Measurements from ENCODE around the gene KIAA1671. TPM values are rescaled to one million over a fixed set of nuclear protein-coding genes. Genes with fewer than 3 reads are reported as not detected.

The KIAA1671 gene
- total RNA-seq, 4 donors from 2014 or later: 16.2 to 35.0 (median 21.7) TPM

DNA sequence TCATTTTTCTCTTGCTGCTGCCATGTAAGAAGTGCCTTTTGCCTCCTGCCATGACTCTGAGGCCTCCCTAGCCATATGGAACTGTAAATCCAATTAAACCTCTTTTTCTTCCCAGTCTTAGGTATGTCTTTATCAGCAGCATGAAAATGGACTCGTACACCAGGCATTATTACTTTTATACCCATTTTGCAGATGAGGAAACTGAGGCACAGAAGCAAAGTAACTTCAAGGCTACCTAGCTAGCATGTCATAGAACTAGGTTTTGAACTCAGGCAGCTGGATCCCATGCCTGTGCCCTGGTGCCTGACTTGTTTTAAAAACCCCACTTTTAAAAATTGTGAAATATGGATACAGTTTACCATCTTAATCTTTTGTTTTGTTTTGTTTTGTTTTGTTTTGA lies 25.8 kb downstream of the KIAA1671 start:
- peaks cover 13 to 23% of the 10 kb centered on the region in 2 donors for H3K4me1 ChIP-seq
- peak overlapping the region in 3 of 4 donors; percentile 72 to 79 (median 76) for H3K27ac ChIP-seq
- H3K27me3 ChIP-seq: no peaks in the 10 kb centered on the region
- intact Hi-C loops (cut with DNase I; ENCODE audit: low total_unique reads) (no loop called here), in situ Hi-C loops (cut with MboI; ENCODE audit: low sequenced_read_pairs in 4 of 4) (no loop called here)
- H3K4me3 ChIP-seq: no peak overlapping the region
- no peaks in the 10 kb centered on the region for H3K9me3 ChIP-seq
- TF ChIP-seq, protein P1, sequence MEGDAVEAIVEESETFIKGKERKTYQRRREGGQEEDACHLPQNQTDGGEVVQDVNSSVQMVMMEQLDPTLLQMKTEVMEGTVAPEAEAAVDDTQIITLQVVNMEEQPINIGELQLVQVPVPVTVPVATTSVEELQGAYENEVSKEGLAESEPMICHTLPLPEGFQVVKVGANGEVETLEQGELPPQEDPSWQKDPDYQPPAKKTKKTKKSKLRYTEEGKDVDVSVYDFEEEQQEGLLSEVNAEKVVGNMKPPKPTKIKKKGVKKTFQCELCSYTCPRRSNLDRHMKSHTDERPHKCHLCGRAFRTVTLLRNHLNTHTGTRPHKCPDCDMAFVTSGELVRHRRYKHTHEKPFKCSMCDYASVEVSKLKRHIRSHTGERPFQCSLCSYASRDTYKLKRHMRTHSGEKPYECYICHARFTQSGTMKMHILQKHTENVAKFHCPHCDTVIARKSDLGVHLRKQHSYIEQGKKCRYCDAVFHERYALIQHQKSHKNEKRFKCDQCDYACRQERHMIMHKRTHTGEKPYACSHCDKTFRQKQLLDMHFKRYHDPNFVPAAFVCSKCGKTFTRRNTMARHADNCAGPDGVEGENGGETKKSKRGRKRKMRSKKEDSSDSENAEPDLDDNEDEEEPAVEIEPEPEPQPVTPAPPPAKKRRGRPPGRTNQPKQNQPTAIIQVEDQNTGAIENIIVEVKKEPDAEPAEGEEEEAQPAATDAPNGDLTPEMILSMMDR (IDR thresholded peaks at IDR 0.05 in 4 of 5, conservative IDR thresholded peaks at IDR 0.05 in 1 of 5): no peak
- no peak for TF ChIP-seq POLR2A (IDR thresholded peaks at IDR 0.05)
- no peak for ATAC-seq
- H3K36me3 ChIP-seq: no peaks in the 10 kb centered on the region
- DNase-seq: no peak

DNA sequence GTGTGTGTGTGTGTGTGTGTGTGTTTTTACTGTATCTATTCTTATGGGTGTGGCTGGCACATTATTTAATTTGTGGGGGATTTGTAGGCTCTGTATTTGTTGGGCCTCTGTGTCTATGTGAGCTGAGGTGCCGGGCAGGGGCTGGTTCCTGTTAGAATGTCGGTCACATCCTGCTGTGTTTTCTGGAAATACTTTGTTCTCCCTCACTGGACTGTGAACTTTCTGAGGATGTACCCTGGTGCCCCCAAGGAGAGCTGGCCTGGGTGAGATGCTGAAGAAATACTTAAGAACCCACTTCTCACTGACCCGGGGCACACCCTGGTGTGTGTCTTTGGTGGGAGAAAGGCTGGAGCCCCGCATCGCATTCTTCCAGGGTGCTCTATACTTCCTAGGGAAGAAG lies 28.6 kb downstream of the KIAA1671 start:
- no peaks in the 10 kb centered on the region for H3K36me3 ChIP-seq
- TF ChIP-seq, protein P1 (IDR thresholded peaks at IDR 0.05 in 4 of 5, conservative IDR thresholded peaks at IDR 0.05 in 1 of 5): no peak
- TF ChIP-seq POLR2A (IDR thresholded peaks at IDR 0.05): no peak
- in situ Hi-C loops (cut with MboI; ENCODE audit: low sequenced_read_pairs in 4 of 4): no loop called here
- intact Hi-C loops (cut with DNase I; ENCODE audit: low total_unique reads): no loop called here
- H3K4me1 ChIP-seq: peaks cover 13 to 24% of the 10 kb centered on the region in 2 donors
- H3K27ac ChIP-seq: peak overlapping the region in 2 of 4 donors; percentile 20 to 25
- H3K9me3 ChIP-seq: no peaks in the 10 kb centered on the region
- no peak for ATAC-seq
- H3K27me3 ChIP-seq: no peaks in the 10 kb centered on the region
- H3K4me3 ChIP-seq: no peak overlapping the region
- no peak for DNase-seq

DNA sequence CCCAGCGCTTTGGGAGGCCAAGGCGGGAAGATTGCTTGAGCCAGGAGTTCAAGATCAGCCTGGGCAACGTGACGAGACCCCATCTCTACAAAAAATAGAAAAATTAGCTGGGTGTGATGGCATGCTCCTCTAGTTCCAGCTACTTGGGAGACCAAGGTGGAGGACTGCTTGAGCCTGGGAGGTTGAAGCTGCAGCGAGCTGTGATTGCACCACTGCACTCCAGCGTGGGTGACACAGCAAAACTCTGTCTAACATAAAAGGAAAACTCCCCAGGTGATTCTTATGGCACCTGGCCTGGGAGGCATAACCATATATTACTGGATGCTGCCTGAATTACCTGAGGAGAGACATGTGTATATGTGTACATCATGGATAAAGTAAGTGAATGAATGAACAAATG lies 29.1 kb downstream of the KIAA1671 start:
- DNase-seq: no peak
- Histone ChIP-seq H3K36me3 (no peaks in the 10 kb centered on the region), H3K4me1 (peaks cover 8 to 27% of the 10 kb centered on the region in 2 donors), H3K27me3 (no peaks in the 10 kb centered on the region), H3K4me3 (no peak overlapping the region), H3K27ac (peak overlapping the region in 2 of 4 donors; percentile 20 to 25), H3K9me3 (no peaks in the 10 kb centered on the region)
- intact Hi-C loops (cut with DNase I; ENCODE audit: low total_unique reads) (no loop called here), in situ Hi-C loops (cut with MboI; ENCODE audit: low sequenced_read_pairs in 4 of 4) (no loop called here)
- TF ChIP-seq, protein P1 (IDR thresholded peaks at IDR 0.05 in 4 of 5, conservative IDR thresholded peaks at IDR 0.05 in 1 of 5): no peak
- no peak for TF ChIP-seq POLR2A (IDR thresholded peaks at IDR 0.05)
- ATAC-seq: no peak

DNA sequence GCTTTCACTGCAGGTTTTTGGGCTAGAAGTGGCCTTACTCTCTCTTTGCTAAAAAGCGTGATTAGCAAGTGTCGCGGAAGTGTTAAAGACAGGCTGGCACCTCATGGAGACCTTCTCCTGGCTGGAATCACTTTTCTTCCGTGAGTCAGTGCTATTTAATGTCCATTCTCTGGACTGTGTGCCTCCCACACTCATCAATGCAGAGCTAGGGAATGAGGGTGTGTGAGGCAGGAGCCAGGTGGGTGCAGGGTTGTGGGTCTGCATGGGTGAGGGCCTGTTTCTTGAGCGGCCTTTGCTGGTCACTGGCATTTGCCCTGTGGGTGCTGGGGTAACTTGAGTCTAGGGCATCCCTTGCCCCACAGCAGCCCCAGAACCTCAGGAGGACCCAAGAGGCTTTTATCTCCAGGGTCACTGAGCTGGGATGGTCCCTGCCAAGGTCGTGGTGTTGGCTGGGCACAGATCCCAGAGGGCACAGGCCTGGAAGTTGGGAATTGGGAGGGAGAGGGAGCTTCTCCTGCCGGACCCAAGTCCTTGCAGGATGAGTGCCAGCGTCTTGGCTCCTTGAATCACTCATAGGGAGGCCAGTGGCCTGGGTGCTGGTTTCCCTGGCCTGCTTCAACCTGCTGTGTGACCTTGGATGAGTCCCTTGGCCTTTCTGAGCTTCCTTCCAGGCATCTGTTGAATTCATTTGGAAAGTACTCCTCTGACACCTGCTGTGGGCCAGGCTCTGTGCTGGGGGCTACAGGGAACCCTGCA lies 30.0 kb downstream of the KIAA1671 start:
- Histone ChIP-seq H3K4me1 (peaks cover 1 to 21% of the 10 kb centered on the region in 2 donors), H3K27ac (peak overlapping the region; percentile 14 to 81 (median 50)), H3K9me3 (no peaks in the 10 kb centered on the region), H3K4me3 (no peak overlapping the region), H3K27me3 (no peaks in the 10 kb centered on the region), H3K36me3 (no peaks in the 10 kb centered on the region)
- in situ Hi-C loops (cut with MboI; ENCODE audit: low sequenced_read_pairs in 4 of 4) (no loop called here), intact Hi-C loops (cut with DNase I; ENCODE audit: low total_unique reads) (no loop called here)
- no peak for ATAC-seq
- TF ChIP-seq, protein P1 (IDR thresholded peaks at IDR 0.05 in 4 of 5, conservative IDR thresholded peaks at IDR 0.05 in 1 of 5): no peak
- no peak for TF ChIP-seq POLR2A (IDR thresholded peaks at IDR 0.05)
- no peak for DNase-seq
